Thoracic aorta (tissue), 2 donors: ENCODE data around the gene HES3. TPM values are rescaled to one million over a fixed set of nuclear protein-coding genes. Genes with fewer than 3 reads are reported as not detected.

Experiments used
- ATAC-seq: fragments of 150-250 bp; one replicate; pipeline ENCODE4 v1.8.0; 2017; ENCODE audit warnings: low read depth; ENCODE audit not compliant: insufficient number of reproducible peaks, low FRiP score
- DNase-seq: peaks from one replicate; pipeline ENCODE4 v3.0.0-alpha.2; 2020; ENCODE audit warnings: low spot score
- H3K27ac ChIP-seq, 2 donors: fragments of 200-600 bp; sonication (generic); 1 replicate in 1 of 2; 2 replicates in 1 of 2; pipeline ENCODE4 v1.5.1; 2016; ENCODE audit warnings: mild to moderate bottlenecking in 2 of 2, moderate library complexity in 2 of 2
- H3K27me3 ChIP-seq: fragments of 200-600 bp; sonication (generic); replicated peaks from 2 replicates; pipeline ENCODE4 v1.6.0; 2016; ENCODE audit warnings: mild to moderate bottlenecking; ENCODE audit not compliant: insufficient read depth
- H3K36me3 ChIP-seq: fragments of 200-600 bp; sonication (generic); one replicate; pipeline ENCODE4 v1.5.1; 2016
- H3K4me1 ChIP-seq, 2 donors: fragments of 200-600 bp; sonication (generic); 1 replicate in 1 of 2; 2 replicates in 1 of 2; pipeline versions ENCODE4 v1.5.1 to v1.6.0; 2016; ENCODE audit warnings: low read depth in 2 of 2, mild to moderate bottlenecking in 1 of 2; ENCODE audit not compliant: control insufficient read depth in 1 of 2
- H3K4me3 ChIP-seq: fragments of 200-600 bp; sonication (generic); 2 replicates; pipeline ENCODE4 v1.5.1; 2016; ENCODE audit warnings: mild to moderate bottlenecking
- H3K9me3 ChIP-seq: fragments of 200-600 bp; sonication (generic); 2 replicates; pipeline ENCODE4 v1.5.1; 2016
- total RNA-seq, 2 donors: library from RNA; depleted of rRNA; stranded (reverse); fragments of >200 nt; gene quantifications; one replicate each; pipeline versions ENCODE4 v1.1.0 to v1.2.3, GENCODE V29; 2016
- TF ChIP-seq, protein P1 (sequence below): fragments of 200-600 bp; sonication (generic); IDR thresholded peaks from one replicate; pipeline ENCODE4 v1.5.1; 2019; ENCODE audit warnings: antibody characterized with exemption

The HES3 gene
- total RNA-seq, 2 donors from 2014 or later, result not detected

DNA sequence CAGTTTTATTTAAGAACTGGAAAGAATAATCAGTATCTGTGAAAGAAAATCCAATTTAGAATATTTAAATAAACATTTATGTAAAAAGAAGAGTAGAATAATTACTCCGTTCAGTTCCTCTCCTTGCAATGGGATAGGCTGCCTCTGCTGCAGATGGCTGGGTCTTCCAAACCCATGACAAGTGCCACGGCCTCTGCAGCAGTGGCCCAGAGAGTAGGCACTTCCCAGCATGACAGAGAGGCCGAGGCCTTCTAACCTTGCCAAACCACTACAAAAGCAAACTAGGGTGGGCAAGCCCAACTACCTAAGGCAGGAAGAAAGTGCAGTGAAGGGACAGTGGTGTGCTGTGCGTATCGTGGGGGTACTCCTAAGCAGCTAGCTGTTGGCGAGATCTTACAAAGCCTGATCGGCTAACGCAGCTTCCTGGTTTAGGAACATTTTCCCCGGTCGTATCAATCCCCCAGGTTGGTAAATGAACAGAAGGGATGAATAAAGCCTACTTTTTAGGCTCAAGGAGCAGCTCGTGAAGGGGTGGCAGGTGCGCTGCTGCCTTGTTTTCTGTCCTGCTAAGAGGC lies 22.7 kb upstream of the HES3 start:
- ATAC-seq, result no peak
- Histone ChIP-seq H3K4me3 (no peak overlapping the region), H3K4me1 (no peaks in the 10 kb centered on the region), H3K27me3 (no peaks in the 10 kb centered on the region), H3K9me3 (no peaks in the 10 kb centered on the region), H3K27ac (no peak overlapping the region), H3K36me3 (peaks cover 26% of the 10 kb centered on the region)
- no peak for DNase-seq
- TF ChIP-seq, protein P1, sequence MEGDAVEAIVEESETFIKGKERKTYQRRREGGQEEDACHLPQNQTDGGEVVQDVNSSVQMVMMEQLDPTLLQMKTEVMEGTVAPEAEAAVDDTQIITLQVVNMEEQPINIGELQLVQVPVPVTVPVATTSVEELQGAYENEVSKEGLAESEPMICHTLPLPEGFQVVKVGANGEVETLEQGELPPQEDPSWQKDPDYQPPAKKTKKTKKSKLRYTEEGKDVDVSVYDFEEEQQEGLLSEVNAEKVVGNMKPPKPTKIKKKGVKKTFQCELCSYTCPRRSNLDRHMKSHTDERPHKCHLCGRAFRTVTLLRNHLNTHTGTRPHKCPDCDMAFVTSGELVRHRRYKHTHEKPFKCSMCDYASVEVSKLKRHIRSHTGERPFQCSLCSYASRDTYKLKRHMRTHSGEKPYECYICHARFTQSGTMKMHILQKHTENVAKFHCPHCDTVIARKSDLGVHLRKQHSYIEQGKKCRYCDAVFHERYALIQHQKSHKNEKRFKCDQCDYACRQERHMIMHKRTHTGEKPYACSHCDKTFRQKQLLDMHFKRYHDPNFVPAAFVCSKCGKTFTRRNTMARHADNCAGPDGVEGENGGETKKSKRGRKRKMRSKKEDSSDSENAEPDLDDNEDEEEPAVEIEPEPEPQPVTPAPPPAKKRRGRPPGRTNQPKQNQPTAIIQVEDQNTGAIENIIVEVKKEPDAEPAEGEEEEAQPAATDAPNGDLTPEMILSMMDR, result no peak

- TF ChIP-seq, protein P1, result no peak
- Histone ChIP-seq H3K4me3 (no peak overlapping the region), H3K9me3 (no peaks in the 10 kb centered on the region), H3K27ac (no peak overlapping the region), H3K36me3 (peaks cover 38% of the 10 kb centered on the region), H3K27me3 (no peaks in the 10 kb centered on the region), H3K4me1 (no peaks in the 10 kb centered on the region)
- ATAC-seq (no peak), DNase-seq (no peak)
These were observed 21.3 kb upstream of the HES3 start for GRCh38 chr1:6222636-6223035.

DNA sequence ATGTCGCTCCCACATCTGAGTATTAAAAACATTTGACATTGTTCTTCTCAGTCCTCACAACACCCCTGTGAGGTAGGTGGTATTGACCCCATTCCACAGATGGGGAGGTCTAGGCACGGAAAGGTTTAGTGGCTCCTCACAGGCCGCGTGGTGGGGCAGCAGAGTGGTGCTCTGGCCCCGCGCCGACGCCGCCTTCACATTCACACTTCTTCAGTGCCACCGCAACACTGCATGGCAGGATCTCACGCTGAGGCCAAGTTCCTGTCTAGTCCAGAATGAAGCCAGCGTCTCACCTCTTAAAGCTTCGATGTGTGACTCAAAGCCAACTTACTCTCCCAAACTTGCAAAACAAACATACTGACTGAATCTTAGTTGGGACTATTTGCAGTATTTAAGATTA lies 20.4 kb upstream of the HES3 start:
- H3K4me1 ChIP-seq, result no peaks in the 10 kb centered on the region
- H3K27ac ChIP-seq, result no peak overlapping the region
- peaks cover 47% of the 10 kb centered on the region for H3K36me3 ChIP-seq
- no peaks in the 10 kb centered on the region for H3K9me3 ChIP-seq
- H3K4me3 ChIP-seq, result no peak overlapping the region
- no peak for DNase-seq
- H3K27me3 ChIP-seq, result no peaks in the 10 kb centered on the region
- TF ChIP-seq, protein P1, result no peak
- ATAC-seq, result no peak

DNA sequence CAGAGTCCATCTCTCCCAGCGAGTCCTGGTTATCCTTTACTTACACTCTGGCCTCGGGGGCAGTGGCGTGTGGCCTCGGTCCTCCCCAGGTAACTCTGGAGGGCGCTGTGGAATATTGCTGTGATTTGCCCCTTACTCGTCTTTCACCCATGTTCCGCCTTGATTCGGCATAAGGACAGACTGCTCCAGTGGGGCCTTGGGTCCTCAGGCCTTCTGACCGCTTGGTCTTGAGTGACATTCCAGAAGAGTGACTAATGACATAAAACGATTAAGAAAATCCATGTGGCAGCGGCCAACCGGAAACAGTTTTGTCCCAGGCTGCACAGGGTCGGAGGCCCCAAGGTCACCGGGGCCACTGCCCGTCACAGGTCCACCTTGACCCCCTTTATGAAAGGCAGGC lies 19.3 kb upstream of the HES3 start:
- Histone ChIP-seq H3K9me3 (no peaks in the 10 kb centered on the region), H3K36me3 (peaks cover 50% of the 10 kb centered on the region), H3K4me3 (no peak overlapping the region), H3K4me1 (no peaks in the 10 kb centered on the region), H3K27me3 (no peaks in the 10 kb centered on the region), H3K27ac (no peak overlapping the region)
- ATAC-seq (no peak), DNase-seq (no peak)
- TF ChIP-seq, protein P1, result no peak

- no peak for ATAC-seq
- no peaks in the 10 kb centered on the region for H3K27me3 ChIP-seq
- TF ChIP-seq, protein P1, result no peak
- H3K4me1 ChIP-seq, result no peaks in the 10 kb centered on the region
- no peaks in the 10 kb centered on the region for H3K9me3 ChIP-seq
- no peak overlapping the region for H3K27ac ChIP-seq
- no peak overlapping the region for H3K4me3 ChIP-seq
- DNase-seq, result no peak
- peaks cover 56% of the 10 kb centered on the region for H3K36me3 ChIP-seq
These were observed 18.3 kb upstream of the HES3 start for GRCh38 chr1:6225651-6226050.
